AG04450 (cell line): ENCODE measurements around the gene GMDS. TPM values are rescaled to one million over a fixed set of nuclear protein-coding genes. Genes with fewer than 3 reads are reported as not detected.

Experiments
- CTCF ChIA-PET: fragments of 300-600, 350-600 bp; formaldehyde crosslinking; extraction: SDS; loops from one replicate; lab custom pipeline; 2022; ENCODE audit warnings: antibody characterized with exemption, inconsistent platforms; lab: Charles Lee
- POLR2A ChIA-PET: fragments of 350-600 bp; formaldehyde crosslinking; extraction: SDS; loops from one replicate; lab custom pipeline; 2021; ENCODE audit warnings: antibody characterized with exemption, inconsistent platforms; lab: Yijun Ruan, JAX
- DNase-seq: peaks from one replicate; pipeline ENCODE4 v3.0.0-alpha.2; 2011; ENCODE audit warnings: low read depth, low spot score
- H3K27ac ChIP-seq: one replicate; pipeline ENCODE4 v1.5.1; 2012; ENCODE audit warnings: low read depth, low read length, control low read depth
- H3K27me3 ChIP-seq: one replicate; pipeline ENCODE4 v1.6.0; 2012; ENCODE audit warnings: low read length; ENCODE audit not compliant: control insufficient read depth, insufficient read depth
- H3K4me3 ChIP-seq: 2 replicates; pipeline ENCODE4 v1.5.1; 2011; ENCODE audit warnings: mild to moderate bottlenecking, low read depth, low read length, control low read depth
- H3K9me3 ChIP-seq: 2 replicates; pipeline ENCODE4 v1.5.1; 2012; ENCODE audit warnings: low read length; ENCODE audit not compliant: control insufficient read depth, insufficient read depth
- polyA plus RNA-seq: library from polyadenylated mRNA; depleted of rRNA; stranded (reverse); fragments of >200 nt; gene quantifications from 2 replicates; pipeline ENCODE4 v1.2.3, GENCODE V29; 2011
- TF ChIP-seq, protein P1 (sequence below): IDR thresholded peaks from 2 replicates; pipeline ENCODE4 v1.5.1; 2011; ENCODE audit warnings: low read depth, low read length, control low read depth, inconsistent platforms

GMDS gene
- polyA plus RNA-seq, 1 experiment = 26.4 TPM

DNA sequence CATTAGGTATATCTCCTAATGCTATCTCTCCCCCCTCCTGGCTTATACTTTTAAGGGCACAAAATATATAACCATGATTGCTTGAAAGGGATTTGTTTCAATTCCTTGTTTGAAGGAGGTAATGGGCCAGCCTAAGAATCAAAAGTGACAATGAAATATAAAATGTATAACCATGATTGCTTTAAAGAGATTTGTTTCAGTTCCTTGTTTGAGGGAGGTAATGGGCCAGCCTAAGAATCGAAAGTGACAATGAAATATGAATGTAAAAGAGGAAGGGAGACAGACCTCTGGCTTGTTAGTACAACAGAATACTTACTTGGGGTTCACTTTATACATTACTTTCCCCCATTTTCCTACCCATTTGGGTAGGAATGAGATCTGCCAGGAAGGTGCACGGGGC lies 580.2 kb downstream of the GMDS start:
- Histone ChIP-seq H3K4me3 (no peak overlapping the region), H3K27me3 (no peaks in the 10 kb centered on the region), H3K27ac (no peak overlapping the region), H3K9me3 (no peaks in the 10 kb centered on the region)
- POLR2A ChIA-PET = no interaction called here
- CTCF ChIA-PET = no interaction called here
- TF ChIP-seq, protein P1, sequence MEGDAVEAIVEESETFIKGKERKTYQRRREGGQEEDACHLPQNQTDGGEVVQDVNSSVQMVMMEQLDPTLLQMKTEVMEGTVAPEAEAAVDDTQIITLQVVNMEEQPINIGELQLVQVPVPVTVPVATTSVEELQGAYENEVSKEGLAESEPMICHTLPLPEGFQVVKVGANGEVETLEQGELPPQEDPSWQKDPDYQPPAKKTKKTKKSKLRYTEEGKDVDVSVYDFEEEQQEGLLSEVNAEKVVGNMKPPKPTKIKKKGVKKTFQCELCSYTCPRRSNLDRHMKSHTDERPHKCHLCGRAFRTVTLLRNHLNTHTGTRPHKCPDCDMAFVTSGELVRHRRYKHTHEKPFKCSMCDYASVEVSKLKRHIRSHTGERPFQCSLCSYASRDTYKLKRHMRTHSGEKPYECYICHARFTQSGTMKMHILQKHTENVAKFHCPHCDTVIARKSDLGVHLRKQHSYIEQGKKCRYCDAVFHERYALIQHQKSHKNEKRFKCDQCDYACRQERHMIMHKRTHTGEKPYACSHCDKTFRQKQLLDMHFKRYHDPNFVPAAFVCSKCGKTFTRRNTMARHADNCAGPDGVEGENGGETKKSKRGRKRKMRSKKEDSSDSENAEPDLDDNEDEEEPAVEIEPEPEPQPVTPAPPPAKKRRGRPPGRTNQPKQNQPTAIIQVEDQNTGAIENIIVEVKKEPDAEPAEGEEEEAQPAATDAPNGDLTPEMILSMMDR = no peak
- no peak for DNase-seq

- TF ChIP-seq, protein P1 = no peak
- no peak overlapping the region for H3K27ac ChIP-seq
- ChIA-PET CTCF (interaction anchor here (0.6 kb wide), 1 partner anchor 1308 kb away, joined by 3 read pairs; no protein-coding TSS in a partner anchor), POLR2A (no interaction called here)
- H3K27me3 ChIP-seq = no peaks in the 10 kb centered on the region
- H3K9me3 ChIP-seq = no peaks in the 10 kb centered on the region
- DNase-seq = no peak
- H3K4me3 ChIP-seq = no peak overlapping the region
Measured at GRCh38 chr6:1664329-1664728, 581.1 kb downstream of the GMDS start.

DNA sequence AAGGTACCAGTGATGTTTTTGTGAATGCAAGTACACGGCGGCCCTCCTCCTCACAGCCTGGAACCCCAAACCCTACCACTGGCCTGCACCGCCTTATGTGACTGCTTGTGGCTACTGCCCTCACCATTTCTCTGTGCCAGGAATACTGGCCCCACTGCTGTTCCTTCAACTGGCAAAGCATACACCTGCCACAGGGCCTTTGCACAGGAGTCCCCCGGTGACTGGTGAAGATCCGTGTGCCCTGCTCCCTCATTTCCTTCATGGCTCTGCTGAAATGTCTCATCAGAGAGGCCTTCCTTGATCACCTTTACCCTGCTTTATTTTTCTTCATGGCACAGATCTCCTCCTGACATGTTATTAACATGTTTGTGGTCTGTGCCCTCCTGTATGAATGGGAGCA lies 581.9 kb downstream of the GMDS start:
- Histone ChIP-seq H3K27me3 (no peaks in the 10 kb centered on the region), H3K9me3 (no peaks in the 10 kb centered on the region), H3K27ac (no peak overlapping the region), H3K4me3 (no peak overlapping the region)
- TF ChIP-seq, protein P1 = no peak
- POLR2A ChIA-PET = no interaction called here
- CTCF ChIA-PET = interaction anchor here (0.6 to 1.0 kb wide), 2 partner anchors 10 to 1309 kb away, joined by 3 read pairs; no protein-coding TSS in a partner anchor
- no peak for DNase-seq

DNA sequence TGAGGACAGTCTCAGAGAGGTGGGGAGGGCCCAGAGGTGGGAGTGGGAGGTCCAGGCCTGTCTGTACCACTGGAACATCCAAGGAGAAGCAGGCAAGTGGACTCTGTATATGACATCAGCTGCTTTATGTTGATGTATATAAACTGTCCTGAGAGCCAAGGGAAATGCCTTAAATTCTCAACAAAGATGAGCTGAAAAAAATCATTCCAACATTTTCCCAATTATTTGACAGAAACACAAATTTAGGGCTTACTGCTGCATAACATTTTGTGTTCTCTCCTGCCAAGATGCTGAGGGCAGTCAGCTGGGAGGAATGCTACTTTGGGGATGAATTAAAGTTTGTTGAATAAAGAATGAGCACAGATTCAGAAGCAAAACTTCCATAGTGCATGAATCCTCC lies 582.9 kb downstream of the GMDS start:
- no peaks in the 10 kb centered on the region for H3K27me3 ChIP-seq
- no peak overlapping the region for H3K4me3 ChIP-seq
- DNase-seq = peak; percentile 69
- POLR2A ChIA-PET = interaction anchor here (0.8 to 1.0 kb wide), 3 partner anchors 25 to 770 kb away, joined by 3 read pairs; no protein-coding TSS in a partner anchor
- no peaks in the 10 kb centered on the region for H3K9me3 ChIP-seq
- H3K27ac ChIP-seq = peak overlapping the region; percentile 77
- TF ChIP-seq, protein P1 = no peak
- CTCF ChIA-PET = interaction anchor here (1.0 to 1.2 kb wide), 2 partner anchors 11 to 25 kb away, joined by 3 read pairs; no protein-coding TSS in a partner anchor

DNA sequence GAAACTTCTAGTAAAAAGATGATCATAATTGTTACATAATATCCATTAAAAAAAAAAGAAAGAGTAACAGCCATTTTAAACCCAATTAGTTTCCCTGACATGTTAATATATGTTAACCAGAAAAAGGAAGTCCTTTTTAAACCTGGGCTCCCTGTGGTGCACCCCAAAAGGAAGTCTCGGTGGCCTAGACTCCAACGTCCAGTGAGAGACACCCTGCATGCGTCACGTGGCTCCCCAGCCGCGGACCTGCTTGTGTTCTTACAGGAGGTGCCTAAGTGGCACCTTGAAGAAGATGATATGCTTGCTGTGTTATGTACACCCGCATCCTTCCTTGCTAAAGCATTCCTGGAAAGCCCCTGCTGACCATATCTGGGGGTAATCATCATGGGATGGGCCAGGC lies 585.6 kb downstream of the GMDS start:
- Histone ChIP-seq H3K4me3 (no peak overlapping the region), H3K27ac (no peak overlapping the region), H3K27me3 (no peaks in the 10 kb centered on the region), H3K9me3 (no peaks in the 10 kb centered on the region)
- DNase-seq = no peak
- ChIA-PET CTCF (no interaction called here), POLR2A (no interaction called here)
- TF ChIP-seq, protein P1 = no peak
